H9 (cell line): ENCODE data around the gene PRR30. TPM values are rescaled to one million over a fixed set of nuclear protein-coding genes. Genes with fewer than 3 reads are reported as not detected.

Source experiments
- DNase-seq: peaks from one replicate; pipeline ENCODE4 v3.0.0-alpha.2; 2017
- H2AFZ ChIP-seq: one replicate; pipeline ENCODE4 v1.6.1; 2013; ENCODE audit warnings: mild to moderate bottlenecking, low read length, control low read depth, moderate library complexity
- H2AK5ac ChIP-seq: 2 replicates; pipeline ENCODE4 v1.6.1; 2013; ENCODE audit warnings: low read length, control low read depth, mixed read lengths; ENCODE audit not compliant: insufficient read length
- H2BK120ac ChIP-seq: one replicate; pipeline ENCODE4 v1.6.1; 2013; ENCODE audit warnings: low read depth, mild to moderate bottlenecking, low read length, control low read depth, inconsistent platforms; ENCODE audit not compliant: poor library complexity, severe bottlenecking
- H2BK12ac ChIP-seq: 2 replicates; pipeline ENCODE4 v1.6.1; 2013; ENCODE audit warnings: low read length, control low read depth, mixed read lengths, low read depth; ENCODE audit not compliant: insufficient read length
- H2BK15ac ChIP-seq: 2 replicates; pipeline ENCODE4 v1.6.1; 2013; ENCODE audit warnings: low read depth, low read length, control low read depth
- H2BK20ac ChIP-seq: one replicate; pipeline ENCODE4 v1.6.1; 2013; ENCODE audit warnings: low read depth, mild to moderate bottlenecking, low read length, control low read depth, inconsistent platforms; ENCODE audit not compliant: poor library complexity, severe bottlenecking
- H2BK5ac ChIP-seq: 2 replicates; pipeline ENCODE4 v1.6.1; 2013; ENCODE audit warnings: low read length, control low read depth, mixed read lengths; ENCODE audit not compliant: insufficient read length
- H3K14ac ChIP-seq: 2 replicates; pipeline ENCODE4 v1.6.1; 2013; ENCODE audit warnings: low read length, control low read depth; ENCODE audit not compliant: insufficient read depth
- H3K18ac ChIP-seq: 2 replicates; pipeline ENCODE4 v1.6.1; 2013; ENCODE audit warnings: low read depth, mild to moderate bottlenecking, mixed read lengths, low read length, control low read depth; ENCODE audit not compliant: insufficient read length
- H3K23ac ChIP-seq: 2 replicates; pipeline ENCODE4 v1.6.1; 2013; ENCODE audit warnings: low read length, control low read depth, mixed read lengths, low read depth; ENCODE audit not compliant: insufficient read length
- H3K23me2 ChIP-seq: 2 replicates; pipeline ENCODE4 v1.6.1; 2013; ENCODE audit warnings: low read depth, mild to moderate bottlenecking, mixed read lengths, low read length, control low read depth; ENCODE audit not compliant: insufficient read length, poor library complexity, severe bottlenecking
- H3K27ac ChIP-seq: 2 replicates; pipeline ENCODE4 v1.5.1; 2013; ENCODE audit warnings: low read length, control low read depth, mixed read lengths, low read depth; ENCODE audit not compliant: insufficient read length
- H3K27me3 ChIP-seq: 2 replicates; pipeline ENCODE4 v1.6.1; 2013; ENCODE audit warnings: low read length, control low read depth, inconsistent platforms; ENCODE audit not compliant: insufficient read depth
- H3K4ac ChIP-seq: 2 replicates; pipeline ENCODE4 v1.6.1; 2013; ENCODE audit warnings: low read depth, mild to moderate bottlenecking, control low read depth, inconsistent platforms, low read length, moderate library complexity
- H3K4me1 ChIP-seq: 2 replicates; pipeline ENCODE4 v1.6.1; 2013; ENCODE audit warnings: low read length, control low read depth, inconsistent platforms; ENCODE audit not compliant: insufficient read depth
- H3K4me2 ChIP-seq: 2 replicates; pipeline ENCODE4 v1.6.1; 2013; ENCODE audit warnings: low read length, control low read depth, mixed read lengths; ENCODE audit not compliant: insufficient read length, insufficient read depth
- H3K56ac ChIP-seq: 2 replicates; pipeline ENCODE4 v1.6.1; 2013; ENCODE audit warnings: low read depth, mild to moderate bottlenecking, mixed read lengths, low read length, control low read depth; ENCODE audit not compliant: insufficient read length
- H3K79me1 ChIP-seq: 2 replicates; pipeline ENCODE4 v1.6.1; 2013; ENCODE audit warnings: low read depth, mild to moderate bottlenecking, moderate library complexity, low read length, control low read depth, inconsistent platforms; ENCODE audit not compliant: insufficient read depth, poor library complexity, severe bottlenecking
- H3K79me2 ChIP-seq: 2 replicates; pipeline ENCODE4 v1.6.1; 2013; ENCODE audit warnings: low read length, control low read depth, inconsistent platforms; ENCODE audit not compliant: insufficient read depth
- H3K9ac ChIP-seq: 2 replicates; pipeline ENCODE4 v1.6.1; 2013; ENCODE audit warnings: low read length, control low read depth, mixed read lengths; ENCODE audit not compliant: insufficient read length; ENCODE audit errors: extremely low read depth
- H3K9me3 ChIP-seq: one replicate; pipeline ENCODE4 v1.6.1; 2013; ENCODE audit warnings: low read depth, low read length, inconsistent platforms; ENCODE audit not compliant: control insufficient read depth
- H3T11ph ChIP-seq: one replicate; pipeline ENCODE4 v1.6.1; 2013; ENCODE audit warnings: mild to moderate bottlenecking, low read length, control low read depth, inconsistent platforms
- H4K20me1 ChIP-seq: one replicate; pipeline ENCODE4 v1.6.1; 2013; ENCODE audit not compliant: control insufficient read depth, insufficient read length, insufficient read depth
- H4K5ac ChIP-seq: 2 replicates; pipeline ENCODE4 v1.6.1; 2013; ENCODE audit warnings: low read depth, mild to moderate bottlenecking, mixed read lengths, low read length, control low read depth; ENCODE audit not compliant: insufficient read length
- H4K8ac ChIP-seq: replicated peaks from 2 replicates; pipeline ENCODE4 v1.6.1; 2013; ENCODE audit warnings: low read length, control low read depth, mixed read lengths, low read depth; ENCODE audit not compliant: insufficient read length
- H4K91ac ChIP-seq: 2 replicates; pipeline ENCODE4 v1.6.1; 2013; ENCODE audit warnings: low read depth, mild to moderate bottlenecking, moderate library complexity, mixed read lengths, low read length, control low read depth; ENCODE audit not compliant: insufficient read length
- H3K27ac Mint-ChIP-seq, 3 experiments: 2 replicates in 2 of 3; 3 replicates in 1 of 3; pipeline ENCODE4 v1.8.0; 2020 to 2021; ENCODE audit warnings: mixed read lengths in 3 of 3, mild to moderate bottlenecking in 1 of 3, moderate library complexity in 1 of 3
- H3K27me3 Mint-ChIP-seq: 2 replicates; pipeline ENCODE4 v1.8.0; 2021; ENCODE audit warnings: low read depth, mild to moderate bottlenecking, moderate library complexity, mixed read lengths
- H3K36me3 Mint-ChIP-seq, 3 experiments: 2 replicates in 2 of 3; 3 replicates in 1 of 3; pipeline ENCODE4 v1.8.0; 2020 to 2021; ENCODE audit warnings: low read depth in 3 of 3, mixed read lengths in 3 of 3; ENCODE audit not compliant: insufficient read depth in 1 of 3
- H3K4me1 Mint-ChIP-seq, 2 experiments: 2 replicates each; pipeline ENCODE4 v1.8.0; 2020; ENCODE audit warnings: mixed read lengths in 2 of 2
- H3K4me3 Mint-ChIP-seq, 2 experiments: 2 replicates in 1 of 2; 3 replicates in 1 of 2; pipeline ENCODE4 v1.8.0; 2020 to 2021; ENCODE audit warnings: mild to moderate bottlenecking in 2 of 2, mixed read lengths in 2 of 2, moderate library complexity in 1 of 2
- H3K9me3 Mint-ChIP-seq, 2 experiments: 2 replicates in 1 of 2; 3 replicates in 1 of 2; pipeline ENCODE4 v1.8.0; 2020; ENCODE audit warnings: mild to moderate bottlenecking in 2 of 2, mixed read lengths in 2 of 2, moderate library complexity in 1 of 2
- WGBS: extraction: QIAGEN DNeasy Blood & Tissue Kit; methylation state at CpG from one replicate; pipeline ENCODE4 v1.1.7; 2013; ENCODE audit warnings: missing lambda C conversion rate, low lambda C conversion rate, mixed read lengths; ENCODE audit not compliant: insufficient read length; ENCODE audit errors: extremely low coverage; 5-methylcytosine and 5-hydroxymethylcytosine counted together
- total RNA-seq: library from RNA; stranded (reverse); gene quantifications from 2 replicates; pipeline ENCODE4 v1.2.1, GENCODE V29; 2021
- TF ChIP-seq, protein P1 (sequence below): fragments of 200-600 bp; sonication (generic); conservative IDR thresholded peaks from 3 replicates; pipeline ENCODE4 v1.8.0; 2021; ENCODE audit warnings: antibody characterized with exemption, mild to moderate bottlenecking

PRR30 gene
- total RNA-seq, 1 experiment from 2014 or later: not detected

DNA sequence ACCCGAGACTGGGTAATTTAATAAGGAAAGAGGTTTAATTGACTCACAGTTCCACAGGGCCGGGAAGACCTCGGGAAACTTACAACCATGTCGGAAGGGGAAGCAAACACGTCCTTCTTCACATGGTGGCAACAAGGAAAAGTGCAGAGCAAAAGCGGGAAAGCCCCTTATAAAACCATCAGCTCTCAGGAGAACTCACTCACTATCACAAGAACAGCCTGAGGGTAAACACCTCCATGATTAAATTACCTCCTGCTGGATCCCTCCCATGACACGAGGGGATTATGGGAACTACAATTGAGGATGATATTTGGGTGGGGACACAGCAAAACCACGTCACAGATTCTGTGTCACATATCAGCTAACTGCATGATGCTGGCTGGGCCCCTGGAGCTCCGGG, 21.0 kb upstream of the PRR30 start:
- Histone ChIP-seq H3K18ac (no peak overlapping the region), H4K5ac (no peak overlapping the region), H2AFZ (no peak overlapping the region), H3K4me1 (no peaks in the 10 kb centered on the region), H3K23me2 (no peaks in the 10 kb centered on the region), H3K4me2 (no peak overlapping the region), H2BK12ac (no peak overlapping the region), H3K79me2 (no peaks in the 10 kb centered on the region), H2BK120ac (no peak overlapping the region), H2BK15ac (no peak overlapping the region), H3K56ac (no peak overlapping the region), H3K27ac (no peak overlapping the region), H4K20me1 (no peaks in the 10 kb centered on the region), H3K4ac (no peak overlapping the region), H3K27me3 (no peaks in the 10 kb centered on the region), H2BK20ac (no peak overlapping the region), H3K79me1 (no peaks in the 10 kb centered on the region), H2BK5ac (no peak overlapping the region), H3T11ph (no peak overlapping the region), H4K91ac (no peak overlapping the region), H3K9ac (no peak overlapping the region), H3K14ac (no peak overlapping the region), H3K23ac (no peak overlapping the region), H3K9me3 (no peaks in the 10 kb centered on the region), H4K8ac (no peak overlapping the region), H2AK5ac (no peak overlapping the region)
- no CpG with 5 or more reads among the region's 9 CpGs for WGBS
- H3K27me3 Mint-ChIP-seq: peaks cover 2% of the 10 kb centered on the region; the same call in 1 of the 2 replicates
- no peak overlapping the region for H3K4me3 Mint-ChIP-seq
- DNase-seq: no peak
- no peak overlapping the region; a peak in 1 of 7 replicates for H3K27ac Mint-ChIP-seq
- H3K36me3 Mint-ChIP-seq: peaks cover 0 to 1% (median 0%) of the 10 kb centered on the region in 3 experiments; a peak in 2 of 7 replicates
- peaks cover 3 to 4% of the 10 kb centered on the region in 2 experiments; a peak in 2 of 5 replicates for H3K9me3 Mint-ChIP-seq
- TF ChIP-seq, protein P1, sequence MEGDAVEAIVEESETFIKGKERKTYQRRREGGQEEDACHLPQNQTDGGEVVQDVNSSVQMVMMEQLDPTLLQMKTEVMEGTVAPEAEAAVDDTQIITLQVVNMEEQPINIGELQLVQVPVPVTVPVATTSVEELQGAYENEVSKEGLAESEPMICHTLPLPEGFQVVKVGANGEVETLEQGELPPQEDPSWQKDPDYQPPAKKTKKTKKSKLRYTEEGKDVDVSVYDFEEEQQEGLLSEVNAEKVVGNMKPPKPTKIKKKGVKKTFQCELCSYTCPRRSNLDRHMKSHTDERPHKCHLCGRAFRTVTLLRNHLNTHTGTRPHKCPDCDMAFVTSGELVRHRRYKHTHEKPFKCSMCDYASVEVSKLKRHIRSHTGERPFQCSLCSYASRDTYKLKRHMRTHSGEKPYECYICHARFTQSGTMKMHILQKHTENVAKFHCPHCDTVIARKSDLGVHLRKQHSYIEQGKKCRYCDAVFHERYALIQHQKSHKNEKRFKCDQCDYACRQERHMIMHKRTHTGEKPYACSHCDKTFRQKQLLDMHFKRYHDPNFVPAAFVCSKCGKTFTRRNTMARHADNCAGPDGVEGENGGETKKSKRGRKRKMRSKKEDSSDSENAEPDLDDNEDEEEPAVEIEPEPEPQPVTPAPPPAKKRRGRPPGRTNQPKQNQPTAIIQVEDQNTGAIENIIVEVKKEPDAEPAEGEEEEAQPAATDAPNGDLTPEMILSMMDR: no peak
- H3K4me1 Mint-ChIP-seq: peaks cover 9 to 15% of the 10 kb centered on the region in 2 experiments
